Skeletal muscle tissue (tissue), 4 donors: ENCODE measurements around the gene KCNK7. TPM values are rescaled to one million over a fixed set of nuclear protein-coding genes. Genes with fewer than 3 reads are reported as not detected.
"Not testable (repeated sequence)": the region's sequence is repeated elsewhere in the genome, so short reads cannot be mapped to it uniquely, and the experiment has no call there.

ENCODE experiments used
- H3K27ac ChIP-seq: one replicate; pipeline ENCODE4 v1.7.0; 2013; ENCODE audit warnings: mild to moderate bottlenecking, low read depth, low read length, inconsistent platforms
- H3K27me3 ChIP-seq, 3 donors: one replicate each; pipeline ENCODE4 v1.7.0; 2013; ENCODE audit warnings: low read length in 3 of 3; ENCODE audit not compliant: control insufficient read depth in 3 of 3, insufficient read depth in 3 of 3
- H3K36me3 ChIP-seq, 3 donors: one replicate each; pipeline ENCODE4 v1.7.0; 2013; ENCODE audit warnings: low read length in 3 of 3; ENCODE audit not compliant: control insufficient read depth in 3 of 3, insufficient read depth in 3 of 3
- H3K4me1 ChIP-seq, 3 donors: one replicate each; pipeline ENCODE4 v1.7.0; 2013; ENCODE audit warnings: low read length in 3 of 3, mild to moderate bottlenecking in 3 of 3; ENCODE audit not compliant: control insufficient read depth in 3 of 3, insufficient read depth in 3 of 3
- H3K4me3 ChIP-seq, 3 donors: one replicate each; pipeline ENCODE4 v1.7.0; 2013; ENCODE audit warnings: low read length in 3 of 3
- H3K9ac ChIP-seq, 3 donors: one replicate each; pipeline ENCODE4 v1.7.0; 2013; ENCODE audit warnings: low read length in 3 of 3, mild to moderate bottlenecking in 3 of 3, moderate library complexity in 2 of 3, low read depth in 1 of 3
- H3K9me3 ChIP-seq, 3 donors: one replicate each; pipeline ENCODE4 v1.7.0; 2013; ENCODE audit warnings: low read length in 3 of 3; ENCODE audit not compliant: control insufficient read depth in 3 of 3
- total RNA-seq: library from RNA; depleted of rRNA; stranded (reverse); fragments of >200 nt; gene quantifications from one replicate; pipeline ENCODE4 v1.2.3, GENCODE V29; 2014
- donor health status: Osteomylitis.

The KCNK7 gene
- total RNA-seq, 1 donor from 2014 or later: not detected

DNA sequence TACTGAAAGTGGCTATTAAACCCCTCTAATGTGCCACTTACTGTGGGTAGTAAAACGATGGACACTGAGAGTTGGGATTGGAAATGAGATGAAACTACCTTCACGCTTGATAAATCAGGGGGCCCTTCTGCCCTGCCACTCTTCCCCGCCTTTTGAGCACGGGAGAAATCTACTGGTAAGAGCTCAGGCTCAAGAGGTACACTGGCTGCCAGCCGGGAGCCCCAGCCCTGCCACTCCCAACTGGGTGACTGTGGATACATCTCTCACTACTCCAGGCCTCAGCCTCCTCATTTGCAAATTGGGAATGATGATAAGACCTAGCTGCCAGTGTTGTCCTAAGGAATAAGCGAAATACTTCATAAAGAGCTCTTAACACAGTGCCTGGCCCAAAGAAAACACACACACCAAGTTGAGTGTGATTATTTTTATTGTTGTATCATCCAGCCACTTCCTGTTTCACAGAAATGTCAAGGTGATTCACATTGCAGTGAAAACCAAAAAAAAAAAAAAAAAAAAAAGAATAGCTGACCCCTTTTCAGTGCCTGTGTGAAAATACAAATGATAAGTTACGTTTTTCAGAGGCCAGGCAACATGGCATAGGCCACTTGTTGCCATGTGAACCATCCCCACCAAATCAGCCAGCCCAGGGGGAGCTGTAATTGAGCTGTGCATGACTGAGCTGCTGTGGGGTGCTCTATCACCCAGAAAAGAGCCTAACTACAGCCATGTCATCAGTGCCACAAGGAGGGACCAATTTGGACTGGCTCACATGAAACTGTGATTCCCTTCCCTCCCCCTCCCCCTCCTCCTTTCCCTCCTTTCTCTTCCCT lies 29.8 kb downstream of the KCNK7 start:
- H3K27ac ChIP-seq: no peak overlapping the region
- no peak overlapping the region for H3K4me3 ChIP-seq
- H3K9me3 ChIP-seq: no peaks in the 10 kb centered on the region
- H3K9ac ChIP-seq: peak overlapping the region in 1 of 3 donors; percentile 8
- peaks cover 32 to 55% (median 45%) of the 10 kb centered on the region in 3 donors for H3K4me1 ChIP-seq
- no peaks in the 10 kb centered on the region for H3K27me3 ChIP-seq
- peaks cover 3 to 4% (median 3%) of the 10 kb centered on the region in 3 donors for H3K36me3 ChIP-seq

DNA sequence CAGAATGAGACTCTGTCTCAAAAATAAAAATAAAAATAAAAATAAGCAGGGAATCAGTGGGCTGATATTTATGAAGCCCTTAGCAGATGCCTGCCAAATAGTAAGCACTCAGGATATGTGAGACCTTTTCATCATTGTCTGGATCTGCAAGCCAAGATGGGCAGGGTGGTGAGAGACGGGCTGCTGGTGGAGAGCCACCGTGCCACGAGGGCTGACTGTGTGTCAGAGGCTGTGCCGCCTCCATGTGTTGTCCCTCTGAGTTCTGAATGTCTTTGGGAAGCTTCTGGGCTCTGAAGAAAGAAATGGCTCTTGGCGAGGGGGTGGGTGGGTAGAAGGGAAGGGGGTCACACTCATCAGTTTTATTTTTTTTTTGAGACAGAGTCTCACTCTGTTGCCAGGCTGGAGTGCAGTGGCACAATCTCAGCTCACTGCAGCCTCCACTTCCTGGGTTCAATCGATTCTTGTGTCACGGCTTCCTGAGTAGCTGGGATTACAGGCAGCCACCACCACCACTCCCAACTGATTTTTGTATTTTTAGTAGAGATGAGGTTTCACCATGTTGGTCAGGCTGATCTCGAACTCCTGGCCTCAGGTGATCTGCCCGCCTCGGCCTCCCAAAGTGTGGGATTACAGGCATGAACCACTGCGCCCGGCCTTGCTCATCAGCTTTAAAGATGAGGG lies 30.6 kb downstream of the KCNK7 start:
- H3K9me3 ChIP-seq, H3K36me3 ChIP-seq, H3K4me3 ChIP-seq, H3K27ac ChIP-seq, H3K27me3 ChIP-seq: not testable (repeated sequence)
- Histone ChIP-seq H3K9ac (peak overlapping the region in 1 of 3 donors; percentile 8), H3K4me1 (peaks cover 36 to 56% (median 49%) of the 10 kb centered on the region in 3 donors)

DNA sequence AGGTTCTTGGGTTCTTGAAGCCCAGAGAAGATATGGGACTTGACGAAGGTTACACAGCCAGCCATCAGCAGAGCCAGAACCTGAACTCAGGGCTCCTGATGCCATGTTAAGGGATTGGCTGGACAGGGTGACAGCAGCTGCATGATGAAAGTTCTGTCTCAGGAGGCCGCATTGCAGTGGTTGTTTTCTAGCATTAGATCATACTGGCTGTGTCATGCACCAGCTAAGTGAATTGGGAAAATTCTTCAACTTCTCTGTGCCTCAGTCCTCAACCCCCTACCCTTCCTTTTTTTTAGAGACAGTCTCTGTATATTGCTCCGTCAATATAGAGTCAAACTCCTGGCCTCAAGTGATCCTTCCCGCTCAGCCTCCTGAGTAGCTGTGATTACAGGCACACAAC lies 32.0 kb downstream of the KCNK7 start:
- Histone ChIP-seq H3K27ac (no peak overlapping the region), H3K4me1 (peaks cover 37 to 56% (median 51%) of the 10 kb centered on the region in 3 donors)

DNA sequence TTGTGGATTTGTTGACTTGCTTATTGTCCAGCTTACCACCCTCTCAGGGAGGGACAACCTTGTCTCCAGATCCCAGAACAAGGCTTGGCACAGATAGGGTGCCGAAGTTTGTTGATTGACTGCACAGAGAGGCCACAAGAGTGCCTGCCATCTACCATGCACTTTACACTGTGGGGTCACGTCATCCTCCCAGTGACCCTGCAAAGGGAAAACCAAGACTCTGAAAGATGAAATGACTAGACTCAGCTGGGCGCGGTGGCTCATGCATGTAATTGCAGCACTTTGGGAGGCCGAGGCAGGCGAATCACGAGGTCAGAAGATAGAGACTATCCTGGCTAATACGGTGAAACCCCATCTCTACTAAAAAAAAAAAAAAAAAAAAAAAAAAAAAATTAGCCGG lies 32.8 kb downstream of the KCNK7 start:
- Histone ChIP-seq H3K9me3 (no peaks in the 10 kb centered on the region), H3K27ac (no peak overlapping the region), H3K27me3 (no peaks in the 10 kb centered on the region), H3K9ac (no peak overlapping the region), H3K4me1 (peaks cover 31 to 49% (median 45%) of the 10 kb centered on the region in 3 donors), H3K36me3 (peaks cover 0 to under 1% (median 0%) of the 10 kb centered on the region in 3 donors), H3K4me3 (no peak overlapping the region)

More for the DNA sequence above, 32.0 kb downstream of the KCNK7 start:
- H3K9ac ChIP-seq: no peak overlapping the region
- H3K36me3 ChIP-seq: peaks cover under 1 to 4% (median 3%) of the 10 kb centered on the region in 3 donors
- no peak overlapping the region for H3K4me3 ChIP-seq
- H3K27me3 ChIP-seq: no peaks in the 10 kb centered on the region
- no peaks in the 10 kb centered on the region for H3K9me3 ChIP-seq

DNA sequence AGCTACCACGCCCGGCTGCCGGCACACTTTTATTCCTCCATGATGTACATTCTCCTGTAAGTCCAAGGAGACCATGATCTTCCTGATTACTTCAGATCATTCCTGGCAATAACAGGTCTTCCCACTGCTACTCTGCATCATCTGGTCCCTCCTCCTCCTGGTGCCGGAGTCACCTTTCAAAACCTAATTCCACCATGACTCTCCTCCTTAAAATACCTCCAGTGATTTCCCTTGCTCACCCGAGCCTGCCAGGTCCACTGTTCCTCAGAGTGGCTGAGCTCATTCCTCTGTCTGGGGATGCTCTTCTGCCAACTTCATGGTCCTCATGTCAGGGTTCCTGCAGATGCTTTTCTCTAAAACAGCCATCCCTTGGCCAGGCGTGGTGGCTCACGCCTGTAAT lies 33.6 kb downstream of the KCNK7 start:
- Histone ChIP-seq H3K4me3 (no peak overlapping the region), H3K9me3 (no peaks in the 10 kb centered on the region), H3K27ac (no peak overlapping the region), H3K4me1 (peaks cover 33 to 50% (median 46%) of the 10 kb centered on the region in 3 donors), H3K36me3 (no peaks in the 10 kb centered on the region), H3K9ac (peak overlapping the region in 1 of 3 donors; percentile 8), H3K27me3 (no peaks in the 10 kb centered on the region)

DNA sequence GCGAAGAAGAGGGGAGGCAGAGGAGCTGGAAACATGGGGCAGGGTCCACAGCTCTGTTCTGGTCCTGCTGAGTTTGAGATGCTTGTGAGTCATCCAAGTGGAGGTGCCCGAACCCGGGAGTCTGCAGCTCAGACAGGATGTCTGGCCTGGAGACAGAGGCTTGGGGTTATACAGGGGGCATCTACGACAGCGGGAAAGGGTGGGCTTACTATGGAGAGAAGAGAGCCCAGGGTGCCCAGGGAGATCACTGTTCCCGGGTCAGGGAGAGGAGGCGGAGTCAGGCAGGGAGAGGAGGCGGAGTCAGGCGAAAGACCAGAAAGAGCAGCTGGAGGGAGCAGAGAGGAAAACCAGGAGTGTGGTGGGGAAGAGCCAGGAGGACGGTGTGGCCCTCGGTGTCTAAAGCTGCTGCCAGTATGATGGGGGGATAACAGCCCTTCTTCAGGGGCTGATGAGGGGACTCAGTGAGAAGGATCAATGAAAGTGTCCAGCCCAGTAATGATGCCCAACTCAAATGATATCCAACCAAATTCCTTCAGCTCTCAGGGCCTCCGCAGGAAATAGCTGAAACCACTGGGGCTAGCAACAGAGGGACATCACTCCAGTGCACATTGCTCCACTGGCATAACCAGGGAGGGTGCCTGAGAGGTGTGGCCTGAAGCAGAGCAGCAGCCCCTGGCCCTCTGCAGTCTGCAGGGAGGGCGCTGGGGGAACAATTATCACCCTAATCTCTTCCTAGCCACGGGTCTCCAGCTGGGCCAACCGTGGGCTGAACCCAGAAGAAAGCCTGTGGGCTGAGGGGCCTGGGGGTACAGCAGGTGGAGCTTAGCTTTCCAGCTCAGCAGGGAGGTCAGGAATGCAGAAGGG lies 34.8 kb downstream of the KCNK7 start:
- Histone ChIP-seq H3K27me3 (no peaks in the 10 kb centered on the region), H3K4me3 (peak overlapping the region in 2 of 3 donors; percentile 1 to 27), H3K9ac (peak overlapping the region; percentile 19 to 84 (median 38)), H3K9me3 (no peaks in the 10 kb centered on the region), H3K36me3 (no peaks in the 10 kb centered on the region), H3K27ac (peak overlapping the region; percentile 96), H3K4me1 (peaks cover 43 to 57% (median 52%) of the 10 kb centered on the region in 3 donors)

DNA sequence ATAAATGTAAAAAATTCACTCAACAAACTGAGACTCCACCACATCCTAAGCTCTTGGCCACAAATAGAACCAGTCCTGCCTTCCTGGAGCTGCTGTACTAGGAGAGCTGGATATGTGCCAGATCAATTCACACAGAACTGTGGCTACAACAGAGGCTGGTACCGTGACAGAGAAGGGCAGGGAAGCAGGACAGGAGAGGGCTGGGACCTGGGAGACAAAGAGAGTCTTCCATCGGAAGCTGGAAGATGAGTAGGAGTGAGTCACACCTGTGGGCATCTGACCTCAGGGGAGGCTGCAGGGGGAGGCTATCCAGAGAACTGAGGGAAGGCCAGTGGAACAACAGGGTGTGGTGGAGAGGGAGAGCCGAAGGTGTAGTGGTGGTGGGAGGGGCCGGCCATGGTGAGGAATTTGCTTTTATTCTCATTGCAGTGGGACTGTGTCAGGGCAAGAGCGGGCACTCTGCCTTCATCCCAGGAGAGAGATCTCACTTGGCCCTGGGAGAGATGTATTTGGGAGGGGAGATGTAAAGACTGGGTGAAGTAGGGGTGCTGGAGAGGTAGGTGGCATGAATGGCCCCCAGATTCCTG lies 35.6 kb downstream of the KCNK7 start:
- Histone ChIP-seq H3K4me1 (peaks cover 50 to 65% (median 60%) of the 10 kb centered on the region in 3 donors), H3K36me3 (no peaks in the 10 kb centered on the region), H3K27ac (peak overlapping the region; percentile 96), H3K4me3 (no peak overlapping the region), H3K27me3 (no peaks in the 10 kb centered on the region), H3K9ac (peak overlapping the region; percentile 23 to 84 (median 81)), H3K9me3 (no peaks in the 10 kb centered on the region)

DNA sequence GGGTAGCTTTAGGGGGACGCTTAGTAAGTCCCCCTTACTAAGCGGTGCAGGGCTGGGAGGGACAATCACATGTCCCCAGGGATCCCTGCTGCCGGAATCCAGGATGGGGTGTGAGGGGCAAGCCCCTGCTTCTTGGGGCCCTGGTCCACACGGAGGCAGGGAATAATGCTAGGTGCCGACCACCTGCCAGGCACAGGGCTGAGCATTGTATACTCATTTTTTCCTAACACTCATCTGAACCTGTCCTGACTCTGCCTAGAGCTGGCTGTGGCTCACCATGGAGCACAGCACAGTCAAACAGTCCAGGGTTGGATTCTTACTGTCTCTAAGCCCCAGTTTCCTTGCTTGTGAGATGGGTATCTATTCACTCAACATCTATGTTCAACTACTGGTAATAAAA lies 36.1 kb downstream of the KCNK7 start:
- H3K4me1 ChIP-seq: peaks cover 54 to 65% (median 64%) of the 10 kb centered on the region in 3 donors
- no peaks in the 10 kb centered on the region for H3K27me3 ChIP-seq
- peaks cover 0 to 3% (median 0%) of the 10 kb centered on the region in 3 donors for H3K36me3 ChIP-seq
- no peak overlapping the region for H3K4me3 ChIP-seq
- no peaks in the 10 kb centered on the region for H3K9me3 ChIP-seq
- peak overlapping the region; percentile 96 for H3K27ac ChIP-seq
- peak overlapping the region; percentile 65 to 84 (median 81) for H3K9ac ChIP-seq

DNA sequence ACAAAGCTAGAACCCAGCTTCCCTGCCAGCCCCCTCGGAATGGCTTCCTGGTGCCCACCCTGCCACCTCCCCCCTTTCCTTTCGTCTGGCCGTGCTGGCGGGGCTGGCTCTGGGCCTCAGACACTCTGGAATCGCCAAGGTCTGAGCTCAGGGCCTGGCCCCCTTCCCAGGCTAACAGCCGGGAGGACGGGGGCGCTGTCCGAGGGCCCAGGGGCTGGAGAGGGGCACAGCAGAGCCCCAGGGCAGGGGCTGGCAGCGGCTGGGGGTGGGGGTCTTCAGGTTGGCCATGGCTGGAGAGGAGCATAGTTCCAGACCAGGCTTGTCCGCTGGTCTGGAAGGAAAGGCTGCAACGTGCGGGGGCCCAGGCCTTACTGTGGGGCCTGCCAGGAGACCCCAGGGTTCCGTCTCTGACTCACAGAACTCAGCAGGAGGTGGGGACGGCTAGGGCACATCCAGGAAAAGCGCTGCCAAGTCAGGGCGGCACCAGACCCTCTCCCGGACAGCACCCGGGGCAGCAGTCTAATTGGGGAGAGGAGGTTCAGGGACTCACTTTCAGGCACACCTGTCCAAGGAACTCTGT lies 36.6 kb downstream of the KCNK7 start:
- no peaks in the 10 kb centered on the region for H3K27me3 ChIP-seq
- no peaks in the 10 kb centered on the region for H3K9me3 ChIP-seq
- peaks cover 0 to 3% (median 0%) of the 10 kb centered on the region in 3 donors for H3K36me3 ChIP-seq
- peaks cover 54 to 65% (median 64%) of the 10 kb centered on the region in 3 donors for H3K4me1 ChIP-seq
- H3K9ac ChIP-seq: peak overlapping the region; percentile 81 to 91 (median 84)
- H3K27ac ChIP-seq: peak overlapping the region; percentile 96
- peak overlapping the region; percentile 50 to 62 (median 61) for H3K4me3 ChIP-seq
